Kidney tubule cell (primary cell): ENCODE results near the gene RITA1.
"Not testable (repeated sequence)": the region's sequence is repeated elsewhere in the genome, so short reads cannot be mapped to it uniquely, and the experiment has no call there.

Experiments
- DNase-seq: peaks from one replicate; pipeline ENCODE4 v3.0.0-alpha.2; 2018; ENCODE audit warnings: low spot score

Gene RITA1

DNA sequence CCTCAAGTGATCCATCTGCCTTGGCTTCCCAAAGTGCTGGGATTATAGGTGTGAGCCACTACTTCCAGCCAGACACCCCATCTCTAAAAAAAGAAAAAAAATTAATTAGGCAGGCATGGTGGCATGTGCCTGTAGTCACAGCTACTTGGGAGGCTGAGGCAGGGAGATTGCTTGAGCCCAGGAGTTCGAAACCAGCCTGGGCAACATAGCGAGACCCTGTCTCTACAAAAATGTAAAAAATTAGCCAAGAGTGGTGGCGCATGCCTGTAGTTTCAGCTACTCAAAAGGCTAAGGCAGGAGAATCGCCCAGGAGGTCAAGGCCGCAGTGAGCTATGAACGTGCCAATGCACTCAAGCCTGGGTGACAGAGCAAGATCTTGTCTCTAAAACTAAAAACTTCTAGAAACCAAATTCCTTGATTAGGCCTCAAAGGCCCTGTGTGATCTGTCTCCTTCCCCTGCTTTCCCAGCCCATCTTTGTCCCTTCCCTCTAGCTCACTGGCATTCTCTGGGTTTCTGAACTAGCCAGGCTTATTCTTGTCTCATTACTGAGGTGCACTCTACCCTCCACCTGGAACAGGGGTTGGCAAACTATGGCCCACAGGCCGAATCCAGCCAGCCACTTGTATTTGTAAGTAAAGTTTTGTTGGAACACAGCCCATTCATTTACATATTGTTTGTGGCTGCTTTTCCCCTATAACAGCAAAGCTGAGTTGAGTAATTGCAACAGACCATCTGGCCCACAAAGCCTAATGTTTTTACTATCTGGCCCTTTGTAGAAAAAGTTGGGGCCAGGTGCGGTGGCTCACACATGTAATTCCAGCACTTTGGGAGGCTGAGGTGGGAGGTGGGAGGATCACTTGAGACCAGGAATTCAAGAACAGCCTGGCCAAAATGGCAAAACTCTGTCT lies 18.6 kb downstream of the RITA1 start:
- DNase-seq = no peak

GRCh38 chr12:113204804-113205203 lies 19.3 kb downstream of the RITA1 start:
- peak; percentile 66 for DNase-seq

DNA sequence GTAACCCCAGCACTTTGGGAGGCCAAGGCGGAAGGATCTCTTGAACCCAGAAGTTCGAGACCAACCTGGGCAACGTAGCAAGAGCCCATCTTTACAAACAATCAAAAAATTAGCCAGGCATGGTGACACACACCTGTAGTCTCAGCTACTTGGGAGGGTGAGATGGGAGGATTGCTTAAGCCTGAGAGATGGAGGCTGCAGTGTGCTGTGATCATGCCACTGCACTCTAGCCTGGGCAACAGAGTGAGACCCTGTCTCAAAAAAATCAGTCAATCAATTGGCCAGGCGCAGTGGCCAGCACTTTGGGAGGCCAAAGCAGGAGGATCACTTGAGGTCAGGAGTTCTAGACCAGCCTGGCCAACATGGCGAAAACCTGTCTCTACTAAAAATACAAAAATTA lies 21.3 kb downstream of the RITA1 start:
- not testable (repeated sequence) for DNase-seq

DNA sequence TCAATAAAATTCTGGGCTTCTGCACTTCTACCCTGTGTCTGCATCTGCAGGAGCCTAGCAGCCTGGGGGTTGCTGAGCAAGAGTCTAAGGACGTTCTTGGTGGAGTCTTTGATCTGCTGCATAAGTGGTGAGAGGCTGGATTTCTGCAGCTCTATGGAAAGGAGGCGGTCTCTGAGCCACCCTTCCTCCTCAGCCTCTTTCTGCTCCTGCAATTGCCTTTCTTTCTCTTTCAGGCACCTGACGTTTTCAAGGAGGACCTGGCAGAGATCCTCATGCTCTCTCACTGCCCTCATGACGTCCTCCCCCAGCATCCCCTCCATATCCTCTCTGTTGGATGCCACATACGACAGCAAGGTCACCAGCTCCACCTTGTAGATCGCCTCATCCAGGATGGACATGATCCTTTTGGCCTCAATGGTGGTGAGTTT lies 22.1 kb downstream of the RITA1 start:
- no peak for DNase-seq

DNA sequence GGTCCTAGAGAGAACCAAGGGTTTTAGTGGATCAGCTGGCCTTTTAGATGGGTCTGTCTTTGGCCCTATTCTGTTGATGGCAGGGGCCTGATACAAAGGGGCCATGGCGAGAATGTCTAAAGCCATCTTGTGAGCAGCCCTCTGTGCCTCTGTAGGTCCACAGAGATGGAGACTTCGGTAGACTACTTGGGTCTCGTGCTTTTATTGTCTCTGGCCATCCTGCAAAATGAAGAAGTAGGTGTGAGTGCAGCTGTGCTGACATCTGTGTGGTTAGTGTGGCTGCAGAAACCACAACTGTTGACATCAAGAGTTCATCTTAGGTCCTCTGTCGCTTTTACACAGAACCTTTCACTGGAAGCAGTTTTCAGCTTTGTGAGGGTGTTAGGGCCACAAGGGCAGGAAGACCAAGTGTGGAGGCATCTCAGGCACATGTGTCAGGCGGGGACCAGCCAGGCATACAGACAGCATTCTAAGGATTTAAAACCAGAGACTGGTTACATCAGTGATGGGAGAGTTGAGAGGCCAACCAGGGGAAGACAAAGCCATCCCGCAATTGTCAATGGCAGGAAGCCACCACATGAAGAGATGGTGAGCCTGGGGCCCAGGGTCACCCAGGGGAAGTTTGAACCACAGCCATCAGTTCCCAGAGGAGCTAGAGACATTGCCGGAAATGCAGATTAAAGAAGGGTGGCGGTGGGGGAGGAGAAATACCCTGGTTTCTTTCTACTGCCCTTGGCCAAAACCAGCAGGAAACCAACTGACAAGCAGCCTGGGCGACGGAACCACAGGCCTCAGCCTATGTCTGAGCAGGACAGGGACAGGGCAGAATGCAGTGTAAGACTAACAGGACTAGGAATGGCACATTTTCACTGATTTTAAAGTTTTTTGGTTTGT lies 22.8 kb downstream of the RITA1 start:
- no peak for DNase-seq

GRCh38 chr12:113211160-113211559 lies 25.6 kb downstream of the RITA1 start:
- no peak for DNase-seq

GRCh38 chr12:113214895-113215400 lies 29.4 kb downstream of the RITA1 start:
- DNase-seq = peak; percentile 98

- DNase-seq = no peak
These were observed 30.5 kb downstream of the RITA1 start for GRCh38 chr12:113216027-113216426.

GRCh38 chr12:113220593-113221180 lies 35.2 kb downstream of the RITA1 start:
- DNase-seq = no peak

GRCh38 chr12:113221181-113221996 lies 35.9 kb downstream of the RITA1 start, which contains the start of gene TPCN1:
Gene TPCN1 (plus strand): TSS chr12:113221464. CDS start chr12:113226853, 5,389 bp downstream.
- peak; percentile 100 for DNase-seq

GRCh38 chr12:113221997-113222729 lies 36.6 kb downstream of the RITA1 start:
- DNase-seq = peak; percentile 52

DNA sequence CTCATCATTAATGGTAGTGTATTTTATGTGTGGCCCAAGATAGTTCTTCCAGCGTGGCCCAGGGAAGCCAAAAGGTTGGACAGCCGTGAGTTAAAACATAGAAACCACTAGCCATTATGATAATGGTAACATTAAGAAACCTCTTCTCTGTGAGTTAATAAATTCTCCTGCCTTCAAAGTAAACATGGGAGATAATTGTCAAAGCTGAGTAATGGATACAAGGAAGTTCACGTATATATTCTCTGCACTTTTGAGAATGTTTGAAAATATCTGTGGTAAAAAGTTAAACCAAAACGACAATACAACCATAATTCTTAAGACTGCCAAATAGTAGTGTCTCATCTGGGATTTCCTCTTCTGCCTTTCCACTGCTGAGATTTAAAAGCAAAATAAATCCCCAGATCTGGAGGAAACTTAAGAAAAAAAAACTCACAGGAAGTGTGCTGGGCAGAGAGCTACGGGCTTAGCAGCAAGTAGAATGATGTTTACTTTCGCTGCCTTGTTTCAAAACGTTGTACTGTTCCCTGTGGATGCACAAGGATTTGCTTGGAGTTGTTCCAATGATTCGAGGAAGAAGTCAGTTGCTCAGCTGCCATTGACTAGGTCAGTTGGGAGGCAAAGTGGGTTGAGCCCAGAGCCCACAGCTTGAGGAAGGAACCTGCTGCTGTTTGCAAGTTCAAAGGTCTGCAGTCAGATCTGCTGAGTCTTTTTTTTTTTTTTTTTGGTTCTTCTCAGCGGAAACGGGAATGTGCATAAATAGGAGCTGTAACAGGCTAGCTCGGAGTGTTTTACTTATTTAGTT lies 37.4 kb downstream of the RITA1 start:
- DNase-seq = peak; percentile 96

GRCh38 chr12:113224955-113225354 lies 39.4 kb downstream of the RITA1 start:
- DNase-seq = no peak

- DNase-seq = no peak
These were observed 41.4 kb downstream of the RITA1 start for GRCh38 chr12:113226696-113227568.

DNA sequence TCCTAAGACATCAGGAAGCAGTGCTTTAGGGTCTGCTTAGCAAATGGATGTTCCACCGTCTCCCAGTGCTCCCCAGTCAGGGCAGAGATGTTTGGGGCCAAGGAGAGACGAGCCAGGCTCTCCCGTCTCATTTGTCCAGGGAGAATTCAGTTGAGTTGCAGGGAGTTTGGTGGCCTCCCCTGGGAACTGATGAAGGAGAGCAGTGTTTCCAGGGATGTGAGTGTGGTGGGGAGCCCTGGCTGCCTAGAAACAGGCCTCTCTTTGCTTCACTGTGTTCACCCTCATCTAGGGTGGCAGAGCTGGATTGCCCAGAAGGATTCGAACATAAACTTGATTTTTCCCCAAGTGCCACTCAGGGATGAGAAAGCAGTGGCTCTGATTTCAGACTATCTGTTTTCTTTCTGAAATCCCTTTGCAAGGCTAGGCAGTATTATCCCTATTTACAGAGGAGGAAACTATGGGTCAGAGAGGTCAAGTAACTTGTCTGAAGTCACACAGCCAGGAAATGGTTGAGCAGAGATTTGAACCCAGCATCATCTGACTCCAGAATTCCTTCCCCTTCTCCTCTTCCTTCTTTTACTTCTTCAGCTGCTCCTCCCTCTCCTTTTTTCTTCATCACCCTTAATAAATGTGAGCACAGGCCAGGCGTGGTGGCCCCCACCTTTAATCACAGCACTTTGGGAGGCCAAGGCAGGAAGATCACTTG lies 42.3 kb downstream of the RITA1 start:
- no peak for DNase-seq

- DNase-seq = no peak
These were observed 43.0 kb downstream of the RITA1 start for GRCh38 chr12:113228394-113229028.
